Heart right ventricle (tissue), 16 donors: ENCODE data around the gene PCNP. TPM values are rescaled to one million over a fixed set of nuclear protein-coding genes. Genes with fewer than 3 reads are reported as not detected.

Experiments used
- ATAC-seq, 8 donors: fragments of 200-7000 bp; cut with Tn5 transposase; one replicate each; pipeline ENCODE4 v1.9.1; 2020; ENCODE audit warnings: mild to moderate bottlenecking in 8 of 8, moderate library complexity in 8 of 8, moderate number of reproducible peaks in 1 of 8
- DNase-seq, 2 donors: peaks; one replicate each; pipeline ENCODE4 v3.0.0-alpha.2; 2020
- H3K27ac ChIP-seq, 10 donors: fragments of 200-600 bp; sonication (generic) in 2 of 10; one replicate each; pipeline versions ENCODE4 v1.5.0 to v1.8.0; 2020 to 2022; ENCODE audit warnings: mild to moderate bottlenecking in 3 of 10
- H3K27me3 ChIP-seq, 7 donors: fragments of 200-600 bp; one replicate each; pipeline ENCODE4 v1.8.0; 2021 to 2022; ENCODE audit warnings: mild to moderate bottlenecking in 2 of 7
- H3K36me3 ChIP-seq, 9 donors: fragments of 200-600 bp; sonication (generic) in 1 of 9; one replicate each; pipeline versions ENCODE4 v1.5.0 to v1.8.0; 2020 to 2022; ENCODE audit warnings: mild to moderate bottlenecking in 2 of 9
- H3K4me1 ChIP-seq, 9 donors: fragments of 200-600 bp; sonication (generic) in 1 of 9; one replicate each; pipeline versions ENCODE4 v1.5.0 to v1.8.0; 2020 to 2022; ENCODE audit warnings: mild to moderate bottlenecking in 4 of 9
- H3K4me3 ChIP-seq, 10 donors: fragments of 200-600 bp; sonication (generic) in 2 of 10; one replicate each; pipeline versions ENCODE4 v1.5.0 to v1.8.0; 2020 to 2022; ENCODE audit warnings: mild to moderate bottlenecking in 7 of 10, moderate library complexity in 2 of 10
- H3K9me3 ChIP-seq, 11 donors: fragments of 200-600 bp in 10 of 11; sonication (generic) in 2 of 11; one replicate each; pipeline versions ENCODE4 v1.5.0 to v1.8.0; 2013 to 2022; ENCODE audit warnings: mild to moderate bottlenecking in 2 of 11, control low read depth in 1 of 11, moderate library complexity in 1 of 11
- WGBS, 2 donors: extraction: QIAGEN DNeasy Blood & Tissue Kit; methylation state at CpG; one replicate each; pipeline ENCODE4 v1.1.7; 2013; ENCODE audit warnings: inconsistent platforms in 1 of 2; 5-methylcytosine and 5-hydroxymethylcytosine counted together
- intact Hi-C, 10 donors: fragments of 100-400 bp; cut with DNase I; formaldehyde crosslinking; loops; one replicate each; pipeline versions ENCODE4 v1.11.1 to v1.14.2; 2022
- polyA plus RNA-seq, 2 donors: library from polyadenylated mRNA; stranded (reverse); fragments of 200-250 nt; gene quantifications; one replicate each; pipeline ENCODE4 v1.2.3, GENCODE V29; 2013
- total RNA-seq, 10 donors: library from RNA; stranded (reverse); fragmentation: NEBNext Ultra II Directional in 3 of 10; extraction: Animal tissue kit (Norgen Biotek cat#: 25700) in 3 of 10; gene quantifications; one replicate each; pipeline versions ENCODE4 v1.2.1 to v1.2.4, GENCODE V29; 2021 to 2023
- TF ChIP-seq, protein P1 (sequence below), 9 donors: fragments of 200-600 bp; sonication (generic) in 2 of 9; IDR thresholded peaks; one replicate each; pipeline versions ENCODE4 v1.5.0 to v1.8.0; 2021 to 2022; ENCODE audit warnings: antibody characterized with exemption in 9 of 9, mild to moderate bottlenecking in 5 of 9, moderate library complexity in 1 of 9
- donor health status: Arrhythmogenic right ventricular cardiomyopathy.
- donor health status: ischemic (EF 13 %, LVEDD 7.1; RV severe dilation, severe dysfunction).
- donor health status: healthy with polysubstance abuse.
- donor health status: DM: no; HTN: yes; CAD: no.
- donor health status: DM: no; HTN: no; CAD: no.
- donor health status: ischemic (EF 25% LVEDD 6.9; RV normal size, moderate dysfunction).
- donor health status: ischemic (EF 25% LVEDD 5.7; RV mildly dilated, moderate dysfunction).
- donor health status: healthy.
- donor health status: DM: yes; HTN: yes; CAD: no.
- donor health status: Ischemic cardiomyopathy.
- donor health status: ischemic (EF 35%, LVEDD 5.7; RV mildly dilated, moderate dysfunction).
- donor health status: nonischemic (EF 11% LVEDD 7.7; RV severe dilation, severe dysfunction).
- donor health status: DM: yes; HTN: yes; CAD: no.
- donor health status: PGD.
- donor health status: ischemic (EF 29% LVEDD 5.4; RV normal size, mild dysfunction).
- donor health status: nonischemic (EF 23%, LVEDD 6.1; RV moderate dilation, normal function).

The PCNP gene
- total and polyA plus RNA-seq, 12 donors = 64.3 to 145 (median 121) TPM

DNA sequence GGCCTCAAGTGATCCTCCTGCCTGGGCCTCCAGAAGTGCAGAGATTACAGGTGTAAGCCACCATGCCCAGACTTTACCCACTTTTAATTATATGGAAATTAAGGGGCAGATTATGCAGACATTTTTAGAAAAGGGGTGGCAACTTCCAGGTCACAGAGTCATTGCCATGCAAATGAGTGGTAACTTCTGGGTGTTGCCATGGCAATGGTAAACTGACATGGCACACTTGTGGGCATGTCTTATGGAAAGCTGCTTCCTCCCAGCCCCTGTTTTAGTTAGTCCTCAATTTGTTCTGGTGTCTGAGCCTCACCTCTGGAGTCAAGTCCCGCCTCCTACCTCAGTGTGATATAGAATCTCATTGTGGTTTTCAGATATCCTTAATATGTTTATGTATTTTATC lies 49.7 kb downstream of the PCNP start:
- peaks cover 0 to 18% (median 0%) of the 10 kb centered on the region in 11 donors for H3K9me3 ChIP-seq
- H3K4me3 ChIP-seq = no peak overlapping the region
- H3K27me3 ChIP-seq = no peaks in the 10 kb centered on the region
- no peak for DNase-seq
- H3K27ac ChIP-seq = no peak overlapping the region
- intact Hi-C loops = no loop called here
- 91 to 93% methylated on average over 1 of the region's 1 CpG for WGBS, 2 donors
- H3K36me3 ChIP-seq = no peaks in the 10 kb centered on the region
- no peak for ATAC-seq
- TF ChIP-seq, protein P1, sequence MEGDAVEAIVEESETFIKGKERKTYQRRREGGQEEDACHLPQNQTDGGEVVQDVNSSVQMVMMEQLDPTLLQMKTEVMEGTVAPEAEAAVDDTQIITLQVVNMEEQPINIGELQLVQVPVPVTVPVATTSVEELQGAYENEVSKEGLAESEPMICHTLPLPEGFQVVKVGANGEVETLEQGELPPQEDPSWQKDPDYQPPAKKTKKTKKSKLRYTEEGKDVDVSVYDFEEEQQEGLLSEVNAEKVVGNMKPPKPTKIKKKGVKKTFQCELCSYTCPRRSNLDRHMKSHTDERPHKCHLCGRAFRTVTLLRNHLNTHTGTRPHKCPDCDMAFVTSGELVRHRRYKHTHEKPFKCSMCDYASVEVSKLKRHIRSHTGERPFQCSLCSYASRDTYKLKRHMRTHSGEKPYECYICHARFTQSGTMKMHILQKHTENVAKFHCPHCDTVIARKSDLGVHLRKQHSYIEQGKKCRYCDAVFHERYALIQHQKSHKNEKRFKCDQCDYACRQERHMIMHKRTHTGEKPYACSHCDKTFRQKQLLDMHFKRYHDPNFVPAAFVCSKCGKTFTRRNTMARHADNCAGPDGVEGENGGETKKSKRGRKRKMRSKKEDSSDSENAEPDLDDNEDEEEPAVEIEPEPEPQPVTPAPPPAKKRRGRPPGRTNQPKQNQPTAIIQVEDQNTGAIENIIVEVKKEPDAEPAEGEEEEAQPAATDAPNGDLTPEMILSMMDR (IDR thresholded peaks at IDR 0.05) = no peak
- H3K4me1 ChIP-seq = no peaks in the 10 kb centered on the region

DNA sequence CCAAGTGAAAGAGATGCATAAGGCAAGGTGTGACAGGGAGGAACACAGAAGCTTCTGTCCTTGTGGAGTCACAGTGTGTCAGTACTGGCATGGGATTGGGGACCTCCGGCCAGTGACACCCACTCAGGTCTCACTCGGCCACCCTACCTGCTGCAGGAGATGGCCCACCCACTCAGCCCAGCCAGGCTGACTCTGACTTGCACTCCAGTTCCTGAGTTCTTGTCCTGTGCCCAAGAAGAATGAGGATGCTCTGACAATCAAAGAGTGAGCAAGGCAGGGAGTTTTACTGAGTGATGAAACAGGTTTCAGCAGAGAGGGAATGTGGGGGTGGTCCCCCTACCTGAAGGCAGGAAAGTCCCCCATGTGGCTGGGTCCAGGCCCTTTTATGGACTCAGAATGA lies 50.9 kb downstream of the PCNP start:
- peaks cover 0 to 13% (median 0%) of the 10 kb centered on the region in 11 donors for H3K9me3 ChIP-seq
- 76 to 84% methylated on average over 2 of the region's 2 CpGs for WGBS, 2 donors
- DNase-seq (no peak), ATAC-seq (no peak)
- no peaks in the 10 kb centered on the region for H3K27me3 ChIP-seq
- TF ChIP-seq, protein P1 (IDR thresholded peaks at IDR 0.05) = no peak
- intact Hi-C loops = no loop called here
- no peaks in the 10 kb centered on the region for H3K36me3 ChIP-seq
- no peak overlapping the region for H3K4me3 ChIP-seq
- no peaks in the 10 kb centered on the region for H3K4me1 ChIP-seq
- no peak overlapping the region for H3K27ac ChIP-seq

DNA sequence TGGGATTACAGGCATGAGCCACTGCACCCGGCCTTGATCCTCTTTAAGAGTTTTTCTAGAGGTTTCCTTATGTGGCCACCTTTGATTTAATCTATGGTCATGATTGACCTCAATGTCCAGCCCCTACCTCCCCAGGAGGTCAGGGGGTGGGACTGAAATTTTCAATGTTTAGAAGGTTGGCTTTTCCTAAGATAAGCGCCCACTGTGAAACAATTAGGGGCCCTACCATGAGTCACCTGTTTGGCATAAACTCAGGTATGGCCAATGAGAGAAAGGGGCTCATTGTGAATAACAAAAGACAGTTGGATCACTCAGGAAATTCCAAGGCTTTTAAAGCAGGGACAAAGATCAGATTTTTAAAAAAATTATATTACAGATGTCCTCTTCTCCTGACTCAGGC lies 51.9 kb downstream of the PCNP start:
- no peaks in the 10 kb centered on the region for H3K36me3 ChIP-seq
- WGBS, 2 donors = 84 to 90% methylated on average over 2 of the region's 2 CpGs
- H3K4me3 ChIP-seq = no peak overlapping the region
- ATAC-seq = no peak
- no peak overlapping the region for H3K27ac ChIP-seq
- intact Hi-C loops = no loop called here
- no peaks in the 10 kb centered on the region for H3K27me3 ChIP-seq
- no peak for DNase-seq
- TF ChIP-seq, protein P1 (IDR thresholded peaks at IDR 0.05) = no peak
- H3K4me1 ChIP-seq = no peaks in the 10 kb centered on the region
- peaks cover 0 to 6% (median 0%) of the 10 kb centered on the region in 11 donors for H3K9me3 ChIP-seq

DNA sequence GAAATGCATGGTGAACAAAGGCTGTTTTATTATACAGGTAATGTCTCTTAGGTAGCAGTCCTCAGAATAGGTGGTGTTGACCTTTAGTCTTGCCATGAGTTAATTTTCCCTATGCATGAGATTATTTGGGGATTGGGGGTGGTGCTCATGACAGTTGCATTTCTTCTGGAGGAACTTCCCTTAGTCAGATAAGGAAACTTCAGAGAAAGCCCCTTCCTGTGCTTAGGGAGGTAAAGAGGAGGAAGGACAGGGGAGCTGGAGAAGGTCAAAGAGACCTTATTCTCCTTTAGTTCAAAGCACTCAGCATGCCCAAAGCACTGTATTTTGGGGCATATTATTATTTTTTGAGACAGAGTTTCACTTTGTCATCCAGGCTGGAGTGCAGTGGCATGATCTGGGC lies 55.2 kb downstream of the PCNP start:
- DNase-seq (no peak), ATAC-seq (no peak)
- Histone ChIP-seq H3K27me3 (no peaks in the 10 kb centered on the region), H3K27ac (no peak overlapping the region), H3K9me3 (peaks cover 0 to 6% (median 0%) of the 10 kb centered on the region in 11 donors), H3K36me3 (no peaks in the 10 kb centered on the region), H3K4me1 (no peaks in the 10 kb centered on the region), H3K4me3 (no peak overlapping the region)
- intact Hi-C loops = no loop called here
- TF ChIP-seq, protein P1 (IDR thresholded peaks at IDR 0.05) = no peak
